CD4-positive, alpha-beta T cell treated with Interleukin-2 at 100 ng/mL for 4 hours (primary cell): Measurements from ENCODE around the gene TMEM150A.
"Not testable (repeated sequence)": the region's sequence is repeated elsewhere in the genome, so short reads cannot be mapped to it uniquely, and the experiment has no call there.

ENCODE experiments used
- DNase-seq: peaks from one replicate; pipeline ENCODE4 v3.0.0-alpha.2; 2020; ENCODE audit warnings: low spot score

Gene TMEM150A

GRCh38 chr2:85564144-85564563 is 38.3 kb downstream of the TMEM150A start:
- no peak for DNase-seq

GRCh38 chr2:85561280-85562212 is 41.0 kb downstream of the TMEM150A start, which contains the start of gene GGCX:
Gene GGCX (minus strand): TSS chr2:85561493. CDS start chr2:85561428, 65 bp downstream.
- DNase-seq = peak; percentile 95

- DNase-seq = no peak
These were observed 41.7 kb downstream of the TMEM150A start for GRCh38 chr2:85560812-85561279.

GRCh38 chr2:85560403-85560726 is 42.1 kb downstream of the TMEM150A start:
- DNase-seq = not testable (repeated sequence)

GRCh38 chr2:85558160-85558559 is 44.3 kb downstream of the TMEM150A start:
- no peak for DNase-seq

- no peak for DNase-seq
These were observed 45.4 kb downstream of the TMEM150A start for GRCh38 chr2:85557130-85557529.

- no peak for DNase-seq
These were observed 47.4 kb downstream of the TMEM150A start for GRCh38 chr2:85554980-85555612.

GRCh38 chr2:85553184-85553583 is 49.3 kb downstream of the TMEM150A start:
- no peak for DNase-seq

GRCh38 chr2:85551698-85552678 is 50.5 kb downstream of the TMEM150A start:
- peak; percentile 93 for DNase-seq

- no peak for DNase-seq
These were observed 52.0 kb downstream of the TMEM150A start for GRCh38 chr2:85550486-85550885.

GRCh38 chr2:85549826-85550225 is 52.7 kb downstream of the TMEM150A start:
- no peak for DNase-seq

- no peak for DNase-seq
These were observed 53.4 kb downstream of the TMEM150A start for GRCh38 chr2:85549095-85549494.

GRCh38 chr2:85548608-85548900 is 53.9 kb downstream of the TMEM150A start:
- no peak for DNase-seq
